GM10847 (cell line): ENCODE measurements around the gene LIAS.

ENCODE experiments used
- POLR2A ChIP-seq: IDR thresholded peaks from 2 replicates; pipeline ENCODE4 v1.6.1; 2011; ENCODE audit not compliant: insufficient read length; ENCODE audit errors: extremely low read depth

Gene LIAS

DNA sequence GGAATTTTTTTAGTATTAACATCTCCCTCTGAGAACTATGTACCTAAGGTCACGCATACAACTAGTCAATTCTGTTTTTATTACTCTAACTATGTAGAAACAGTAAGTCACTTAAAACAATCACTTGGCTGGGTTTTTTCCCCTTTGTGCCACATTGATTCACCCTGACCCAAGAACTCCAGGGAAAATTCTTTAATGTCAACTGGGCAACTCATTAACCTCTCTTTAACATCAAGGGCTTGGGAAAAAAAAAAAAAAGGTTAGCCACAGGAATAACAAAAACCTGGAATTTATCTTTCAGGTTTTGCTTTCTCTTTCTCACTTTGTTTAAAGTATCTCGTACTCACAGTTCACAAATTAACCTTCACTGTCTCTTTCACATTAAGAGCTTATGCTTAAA lies 8.2 kb upstream of the LIAS start:
- no peak for TF ChIP-seq POLR2A

DNA sequence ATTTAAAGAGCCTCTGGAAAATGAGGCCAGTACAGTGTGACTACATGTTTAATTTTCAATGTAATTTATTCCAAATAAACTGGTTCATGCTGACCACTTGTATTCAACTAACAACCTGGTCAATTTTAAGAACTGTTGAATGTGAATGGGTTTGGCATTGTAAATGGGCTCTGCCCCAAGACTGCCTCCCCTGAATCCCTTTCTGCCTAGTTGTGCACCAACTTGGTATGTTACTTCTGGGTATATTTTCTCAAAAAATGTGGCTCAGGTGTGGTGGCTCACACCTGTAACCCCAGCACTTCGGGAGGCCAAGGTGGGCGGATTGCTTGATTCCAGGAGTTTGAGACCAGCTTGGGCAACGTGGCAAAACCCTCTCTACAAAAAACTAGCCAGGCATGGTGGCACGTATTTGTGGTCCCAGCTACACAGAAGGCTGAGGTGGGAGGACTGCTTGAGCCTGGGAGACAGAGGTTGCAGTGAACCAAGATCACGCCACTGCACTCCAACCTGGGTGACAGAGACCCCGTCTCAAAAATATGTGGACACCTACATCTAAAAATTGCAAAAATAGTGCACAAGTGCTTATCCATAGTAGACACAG lies 7.3 kb upstream of the LIAS start:
- TF ChIP-seq POLR2A = no peak

DNA sequence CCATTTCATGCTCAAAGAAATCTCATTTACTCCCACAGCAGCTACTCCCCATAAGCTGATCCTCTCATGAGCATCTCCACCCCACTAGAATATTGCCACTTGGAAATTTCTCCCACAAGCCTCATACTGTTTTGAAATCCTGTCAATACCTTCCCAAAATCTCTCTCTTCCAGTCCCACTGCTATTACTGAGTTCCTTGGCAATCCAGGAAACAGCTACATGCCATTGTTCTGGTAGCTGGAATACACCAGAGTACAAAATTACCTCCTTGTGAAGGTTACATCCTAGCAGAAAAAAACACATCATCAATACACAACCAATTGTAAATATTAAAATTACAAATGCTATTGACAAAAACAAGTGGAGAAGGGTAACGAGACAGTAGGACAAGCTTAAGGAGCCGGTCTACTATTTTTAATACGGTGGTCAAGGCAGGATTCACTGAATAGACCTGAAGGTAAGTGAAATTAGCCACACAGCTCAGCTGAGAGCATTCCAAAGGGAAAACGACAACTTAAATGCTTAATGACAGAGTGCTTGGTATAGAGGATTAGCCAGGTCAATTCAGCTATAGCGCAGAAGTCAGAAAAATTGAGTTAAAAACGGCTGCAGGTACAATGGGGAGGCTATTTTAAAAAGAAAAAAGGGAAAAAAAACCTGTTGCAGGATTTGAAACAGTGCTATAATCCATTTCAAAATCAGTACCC lies 6.5 kb upstream of the LIAS start:
- TF ChIP-seq POLR2A = no peak

DNA sequence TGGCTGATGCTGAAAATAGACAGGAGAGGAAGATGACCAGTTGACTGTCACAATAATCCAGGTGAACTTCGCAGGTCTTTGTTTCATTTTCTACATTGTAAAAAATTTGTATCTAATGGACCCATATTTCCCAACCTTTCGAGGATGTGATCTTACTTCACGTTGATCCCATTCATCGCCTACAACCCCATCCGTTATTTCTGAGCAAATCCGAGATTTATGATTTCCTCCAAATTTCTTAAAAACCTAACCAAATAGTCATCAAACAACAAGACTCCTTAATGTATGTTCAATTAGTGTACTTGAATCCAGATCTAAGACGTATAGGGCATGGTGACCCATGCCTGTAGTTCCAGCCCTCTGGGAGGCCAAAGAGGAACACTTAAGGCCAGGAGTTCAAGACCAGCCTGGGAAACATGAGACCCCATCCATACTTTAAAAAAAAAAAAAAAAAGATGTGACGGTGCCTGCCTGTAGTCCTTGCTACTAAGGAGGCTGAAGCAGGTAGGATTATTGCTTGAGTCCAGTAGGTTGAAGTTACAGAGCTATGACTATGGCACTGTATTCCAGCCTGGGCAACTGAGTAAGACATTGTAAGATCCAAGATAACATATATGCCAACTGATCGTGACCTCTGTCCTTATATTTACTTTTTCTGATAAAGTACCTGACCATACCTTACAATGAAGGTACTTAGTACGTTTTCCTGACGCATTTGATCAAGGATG lies 5.8 kb upstream of the LIAS start:
- no peak for TF ChIP-seq POLR2A

DNA sequence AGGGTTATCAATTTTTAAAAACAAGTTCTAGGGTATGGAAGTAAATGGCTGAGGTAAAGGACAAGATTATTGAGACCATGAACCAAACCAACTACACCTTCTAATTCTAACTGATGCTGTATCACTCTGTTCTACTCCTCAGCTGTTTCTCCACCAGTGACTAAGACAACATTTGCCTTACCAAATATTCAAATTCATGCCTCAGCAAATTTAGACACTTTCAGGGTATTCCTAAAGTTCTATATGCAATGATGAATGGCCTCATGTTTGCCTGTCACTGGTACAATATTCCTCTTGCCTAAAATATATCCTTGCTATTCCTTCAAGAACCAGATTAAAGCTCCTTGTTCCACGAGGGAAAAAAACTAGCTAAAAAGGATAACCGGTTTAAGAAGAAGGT lies 5.1 kb upstream of the LIAS start:
- no peak for TF ChIP-seq POLR2A

DNA sequence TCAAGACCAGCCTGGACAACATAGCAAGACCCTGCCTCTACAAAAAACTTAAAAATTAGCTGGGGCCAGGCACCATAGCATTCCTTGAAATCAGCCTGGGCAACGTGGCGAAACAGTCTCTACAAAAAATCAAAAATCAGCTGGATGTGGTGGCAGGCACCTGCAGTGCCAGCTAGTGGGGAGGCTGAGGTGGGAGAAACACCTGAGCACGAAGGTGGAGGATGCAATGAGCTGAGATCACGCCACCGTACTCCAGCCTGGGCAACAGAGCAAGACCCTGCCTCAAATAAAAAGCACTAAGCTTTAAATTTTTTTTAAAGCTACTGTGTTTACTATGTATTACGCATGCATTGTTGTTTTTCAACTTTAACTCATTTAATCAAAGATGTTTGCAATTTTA lies 3.4 kb upstream of the LIAS start:
- no peak for TF ChIP-seq POLR2A

DNA sequence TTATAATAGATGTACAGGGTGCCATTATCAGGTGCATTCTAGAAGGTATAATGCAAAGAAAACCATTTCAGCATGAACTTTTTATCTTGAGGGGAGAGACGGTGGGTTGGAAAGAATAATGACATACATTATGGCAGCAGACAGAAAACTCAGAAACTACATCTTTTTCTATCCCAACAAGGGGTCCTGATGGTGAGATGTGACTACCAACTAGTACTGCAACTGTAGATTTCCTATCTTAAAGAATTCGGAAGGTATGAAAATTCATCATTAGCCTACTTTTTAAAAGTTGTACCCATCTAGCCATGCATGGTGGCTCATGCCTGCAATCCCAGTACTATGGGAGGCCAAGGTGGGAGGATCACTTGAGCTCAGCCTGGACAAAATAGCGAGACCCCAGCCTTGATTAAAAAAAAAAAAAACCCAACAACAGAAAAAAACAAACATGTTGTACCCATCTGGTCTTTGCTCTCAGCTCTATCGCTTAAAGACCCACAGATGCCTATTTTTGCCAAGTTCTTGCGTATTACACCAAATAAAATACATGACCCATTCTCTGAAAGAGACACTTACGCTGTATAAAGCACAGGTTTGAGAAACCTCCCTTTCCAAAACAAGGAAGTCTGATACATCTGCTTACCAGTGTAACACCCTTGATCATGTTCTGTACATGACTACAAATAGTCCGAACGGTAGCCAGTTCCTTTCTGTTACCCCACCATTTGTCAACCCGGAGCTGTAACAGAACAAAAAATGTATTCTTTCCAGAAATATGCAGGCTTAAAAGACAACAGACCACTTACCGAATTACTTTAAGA lies 1.7 kb upstream of the LIAS start:
- no peak for TF ChIP-seq POLR2A

DNA sequence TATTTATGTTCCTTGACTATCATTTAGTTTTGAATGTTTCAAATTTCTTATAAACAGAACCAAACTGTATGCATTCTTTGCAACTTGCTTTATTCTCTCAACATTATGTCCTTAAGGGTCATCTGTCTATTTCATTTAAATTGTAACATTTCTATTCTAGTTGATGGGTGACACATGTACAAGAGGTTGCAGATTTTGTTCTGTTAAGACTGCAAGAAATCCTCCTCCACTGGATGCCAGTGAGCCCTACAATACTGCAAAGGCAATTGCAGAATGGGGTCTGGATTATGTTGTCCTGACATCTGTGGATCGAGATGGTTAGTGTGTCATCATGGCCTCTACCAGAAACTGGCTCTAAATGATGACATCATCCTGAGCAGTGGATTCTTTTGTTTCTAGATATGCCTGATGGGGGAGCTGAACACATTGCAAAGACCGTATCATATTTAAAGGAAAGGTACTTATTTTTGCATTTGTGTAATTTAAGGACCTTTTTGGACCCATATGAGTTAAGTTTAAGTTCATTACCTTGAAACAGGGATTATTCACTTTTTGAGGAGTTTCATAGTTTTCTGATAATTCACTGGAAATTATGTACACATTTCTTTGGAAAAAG lies 6.1 kb downstream of the LIAS start:
- TF ChIP-seq POLR2A = no peak

DNA sequence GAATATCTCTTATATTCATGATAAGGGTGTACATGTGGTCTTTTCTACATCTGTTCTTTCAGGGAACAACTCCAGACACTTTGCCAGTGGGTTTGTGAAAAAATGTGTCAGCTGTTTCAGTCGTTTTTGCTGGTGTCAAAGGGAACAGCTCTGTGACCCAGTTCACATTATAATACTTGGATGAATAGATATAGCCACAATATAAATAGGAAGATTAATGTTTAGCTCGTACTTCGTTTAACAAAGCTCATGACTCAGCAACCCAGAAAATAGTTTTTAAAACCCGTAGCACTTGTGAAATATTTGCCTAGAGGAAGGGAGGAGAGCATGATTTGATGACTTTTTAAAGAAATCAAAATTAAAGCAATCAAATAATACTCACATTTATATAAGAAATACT lies 7.9 kb downstream of the LIAS start:
- TF ChIP-seq POLR2A = no peak

DNA sequence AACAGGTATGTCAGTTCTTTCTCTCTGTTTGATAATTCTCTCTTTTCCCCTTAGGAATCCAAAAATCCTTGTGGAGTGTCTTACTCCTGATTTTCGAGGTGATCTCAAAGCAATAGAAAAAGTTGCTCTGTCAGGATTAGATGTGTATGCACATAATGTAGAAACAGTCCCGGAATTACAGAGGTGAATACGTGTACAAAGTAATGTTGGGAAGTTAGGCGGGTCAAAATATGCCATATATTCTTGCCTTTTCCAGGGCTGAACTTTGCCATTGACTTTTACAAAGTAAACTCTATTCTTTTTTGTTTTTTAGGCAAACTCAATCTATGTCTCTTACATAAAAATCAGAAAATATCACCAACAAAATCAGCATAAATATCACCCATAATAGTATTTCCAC lies 8.6 kb downstream of the LIAS start:
- no peak for TF ChIP-seq POLR2A

DNA sequence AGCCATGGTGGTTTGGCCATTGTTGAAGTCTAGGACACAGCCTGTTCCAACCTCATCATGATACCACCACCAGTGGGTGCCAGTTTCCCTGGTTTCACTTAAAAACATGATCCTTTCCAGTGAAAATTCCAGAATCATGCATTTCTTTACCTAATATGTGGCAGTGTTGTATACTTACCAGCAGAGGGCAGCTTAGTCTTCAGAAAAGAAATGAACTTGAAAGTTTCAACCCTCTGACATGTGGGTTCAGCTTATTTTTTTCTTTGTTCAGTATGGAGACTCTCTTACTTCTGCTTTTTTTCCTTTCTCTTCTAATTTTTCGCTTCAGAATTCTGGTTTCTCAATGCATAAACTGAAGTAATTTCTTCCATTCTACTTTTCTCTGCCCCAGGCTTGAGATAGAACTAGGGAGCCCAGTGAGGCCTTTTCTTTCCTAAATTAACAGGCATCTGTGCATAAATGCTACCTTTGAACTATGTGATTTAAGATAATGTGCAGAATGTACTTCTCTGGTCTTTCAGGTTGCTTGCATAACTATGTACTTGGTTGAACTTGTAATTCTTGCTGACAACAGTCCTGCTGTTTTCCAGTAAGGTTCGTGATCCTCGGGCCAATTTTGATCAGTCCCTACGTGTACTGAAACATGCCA lies 10.7 kb downstream of the LIAS start:
- TF ChIP-seq POLR2A = no peak

DNA sequence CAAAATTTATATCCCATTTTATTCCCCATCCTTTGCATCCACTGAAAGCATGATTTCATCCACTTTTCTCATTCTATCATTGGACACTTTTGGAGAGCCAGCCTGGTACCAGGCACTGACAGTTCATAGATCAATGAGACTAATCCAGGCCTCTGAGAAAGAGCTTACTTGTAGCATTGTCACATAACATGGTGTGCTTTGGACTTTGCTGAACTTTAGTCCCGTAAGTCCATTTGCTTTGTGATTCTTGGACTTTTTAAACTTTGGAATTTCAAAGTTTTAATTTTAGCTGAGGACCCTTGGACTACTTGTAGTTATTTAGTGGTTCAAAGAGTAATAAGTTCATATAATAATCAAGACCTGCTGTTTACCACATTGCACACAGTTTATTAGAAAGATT lies 11.5 kb downstream of the LIAS start:
- no peak for TF ChIP-seq POLR2A

DNA sequence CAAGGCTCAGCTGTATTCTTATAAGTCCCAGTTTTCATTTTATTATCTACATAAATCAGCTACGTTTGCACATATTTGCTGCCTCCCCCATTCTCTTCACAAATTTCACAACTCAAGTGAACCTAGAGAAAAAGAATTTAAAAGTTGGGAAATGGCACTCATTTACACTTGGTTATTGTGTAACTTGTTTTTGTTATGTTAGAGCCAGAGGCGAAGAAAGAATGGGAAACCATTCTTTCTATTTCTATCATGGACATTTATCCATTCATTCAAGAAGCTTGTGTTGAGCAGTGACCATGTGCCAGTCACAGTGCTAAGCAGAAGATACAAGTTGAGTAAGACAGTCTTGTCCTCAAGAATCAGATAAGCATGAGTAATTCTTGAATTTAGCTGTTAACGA lies 13.5 kb downstream of the LIAS start:
- TF ChIP-seq POLR2A = no peak

DNA sequence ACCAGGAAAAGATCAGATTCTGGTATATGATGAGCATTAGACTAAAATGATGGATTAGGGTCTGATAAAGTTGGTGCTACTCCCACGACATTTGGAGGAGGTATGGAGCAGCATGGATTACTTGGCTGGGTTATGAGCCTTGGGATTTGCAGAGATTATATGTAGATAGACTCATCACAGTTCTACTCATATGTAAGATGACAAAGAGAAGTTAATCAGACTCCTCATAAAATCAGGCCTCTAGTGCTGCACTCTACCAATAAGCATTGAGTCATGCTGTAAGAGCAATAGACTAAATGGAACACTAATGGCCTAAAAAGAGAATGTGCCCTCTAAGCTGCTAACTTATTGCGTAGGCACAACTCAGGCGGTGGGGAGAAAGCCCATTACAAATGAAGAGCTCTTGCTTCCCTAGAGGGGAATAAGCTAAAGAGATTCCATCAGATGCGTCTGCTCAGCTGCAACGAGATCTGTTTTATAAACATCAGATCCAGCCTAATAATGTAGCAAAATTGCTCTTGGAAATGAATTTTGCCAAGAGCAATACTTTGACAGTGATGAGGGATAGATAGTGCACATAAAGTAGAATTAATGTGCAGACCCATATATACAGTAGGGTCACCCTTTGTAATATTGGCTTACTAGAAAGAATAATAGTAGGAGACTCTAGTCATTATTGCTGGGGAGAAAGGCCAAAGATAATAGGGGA lies 17.5 kb downstream of the LIAS start:
- no peak for TF ChIP-seq POLR2A

DNA sequence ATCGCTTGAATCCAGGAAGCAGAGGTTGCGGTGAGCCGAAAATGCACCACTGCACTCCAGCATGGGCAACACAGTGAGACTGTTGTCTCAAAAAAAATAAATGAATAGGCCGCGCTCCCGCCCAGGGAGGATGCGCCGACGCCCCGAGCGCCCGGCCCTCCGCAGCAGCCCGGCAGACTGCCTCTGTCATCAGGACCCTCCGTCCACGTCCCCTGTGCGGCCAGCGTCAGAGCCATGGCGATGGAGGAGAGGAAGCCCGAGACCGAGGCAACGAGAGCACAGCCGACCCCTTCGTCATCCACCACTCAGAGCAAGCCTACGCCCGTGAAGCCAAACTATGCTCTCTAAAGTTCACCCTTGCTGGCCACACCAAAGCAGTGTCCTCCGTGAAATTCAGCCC lies 21.4 kb downstream of the LIAS start:
- no peak for TF ChIP-seq POLR2A
